SK-N-MC (cell line): ENCODE data around the gene MTG1.
"Not testable (repeated sequence)": the region's sequence is repeated elsewhere in the genome, so short reads cannot be mapped to it uniquely, and the experiment has no call there.

Experiments used
- DNase-seq: peaks from one replicate; pipeline ENCODE4 v3.0.0-alpha.2; 2011; ENCODE audit warnings: low read depth, low spot score
- H3K27ac ChIP-seq: fragments of 200-600 bp; sonication (generic); 2 replicates; pipeline ENCODE4 v1.5.1; 2016; ENCODE audit warnings: mixed run types
- H3K36me3 ChIP-seq: fragments of 200-600 bp; sonication (generic); 2 replicates; pipeline ENCODE4 v1.6.1; 2017; ENCODE audit warnings: antibody characterized with exemption, low read length, mixed read lengths; ENCODE audit not compliant: insufficient read depth
- H3K4me3 ChIP-seq: fragments of 200-600 bp; sonication (generic); 2 replicates; pipeline ENCODE4 v1.5.1; 2016
- H3K9ac ChIP-seq: fragments of 200-600 bp; sonication (generic); 2 replicates; pipeline ENCODE4 v1.8.0; 2017; ENCODE audit warnings: mixed run types, mixed read lengths; ENCODE audit not compliant: insufficient read length
- H3K9me3 ChIP-seq: fragments of 200-600 bp; sonication (generic); 2 replicates; pipeline ENCODE4 v1.6.1; 2017; ENCODE audit warnings: low read depth, mild to moderate bottlenecking, antibody characterized with exemption, low read length, moderate library complexity, mixed read lengths
- EZH2 ChIP-seq: fragments of 200-600 bp; sonication (generic); IDR thresholded peaks from one replicate; pipeline ENCODE4 v1.6.1; 2017; ENCODE audit warnings: antibody characterized with exemption
- FOXP2 ChIP-seq: optimal IDR thresholded peaks from 2 replicates; pipeline ENCODE3; 2011; ENCODE audit warnings: mild to moderate bottlenecking, moderate library complexity; ENCODE audit not compliant: insufficient read depth; ENCODE audit errors: extremely low read length, control extremely low read depth
- POLR2AphosphoS5 ChIP-seq: IDR thresholded peaks from 2 replicates; pipeline ENCODE4 v1.6.1; 2012; ENCODE audit warnings: mild to moderate bottlenecking, low read depth, low read length, borderline replicate concordance

MTG1 gene

DNA sequence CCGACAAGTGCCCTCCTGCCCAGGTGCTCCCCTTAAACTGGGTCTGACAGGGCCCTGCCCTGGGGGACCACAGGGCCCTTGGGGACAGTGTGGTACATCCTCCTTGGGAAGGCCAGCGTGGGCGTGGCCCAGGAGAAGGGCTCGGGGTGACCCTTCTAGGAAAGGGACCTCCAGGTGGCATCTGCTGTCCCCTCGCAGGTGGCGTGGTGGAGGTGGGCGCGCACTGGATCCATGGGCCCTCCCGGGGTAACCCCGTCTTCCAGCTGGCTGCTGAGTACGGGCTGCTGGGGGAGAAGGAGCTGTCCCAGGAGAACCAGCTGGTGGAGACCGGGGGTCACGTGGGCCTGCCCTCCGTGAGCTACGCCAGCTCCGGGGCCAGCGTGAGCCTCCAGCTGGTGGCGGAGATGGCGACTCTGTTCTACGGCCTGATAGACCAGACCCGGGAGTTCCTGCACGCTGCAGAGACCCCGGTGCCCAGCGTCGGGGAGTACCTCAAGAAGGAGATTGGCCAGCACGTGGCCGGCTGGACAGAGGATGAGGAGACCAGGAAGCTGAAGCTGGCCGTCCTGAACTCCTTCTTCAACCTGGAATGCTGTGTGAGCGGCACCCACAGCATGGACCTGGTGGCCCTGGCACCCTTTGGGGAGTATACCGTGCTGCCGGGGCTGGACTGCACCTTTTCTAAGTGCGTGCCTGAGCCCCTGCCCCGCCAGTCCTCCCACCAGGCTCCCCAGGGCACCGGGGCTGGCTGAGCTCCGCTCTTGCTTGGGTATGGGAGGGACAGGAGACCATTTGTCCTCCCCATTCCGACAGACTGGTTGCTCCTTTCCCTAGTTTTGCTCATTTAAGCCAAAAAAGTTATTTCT, 13.9 kb upstream of the MTG1 start:
- no peaks in the 10 kb centered on the region for H3K36me3 ChIP-seq
- H3K9me3 ChIP-seq, result no peaks in the 10 kb centered on the region
- TF ChIP-seq EZH2 (no peak), POLR2AphosphoS5 (no peak), FOXP2 (no peak)
- H3K4me3 ChIP-seq, result no peak overlapping the region
- no peak overlapping the region for H3K9ac ChIP-seq
- H3K27ac ChIP-seq, result no peak overlapping the region
- DNase-seq, result no peak

DNA sequence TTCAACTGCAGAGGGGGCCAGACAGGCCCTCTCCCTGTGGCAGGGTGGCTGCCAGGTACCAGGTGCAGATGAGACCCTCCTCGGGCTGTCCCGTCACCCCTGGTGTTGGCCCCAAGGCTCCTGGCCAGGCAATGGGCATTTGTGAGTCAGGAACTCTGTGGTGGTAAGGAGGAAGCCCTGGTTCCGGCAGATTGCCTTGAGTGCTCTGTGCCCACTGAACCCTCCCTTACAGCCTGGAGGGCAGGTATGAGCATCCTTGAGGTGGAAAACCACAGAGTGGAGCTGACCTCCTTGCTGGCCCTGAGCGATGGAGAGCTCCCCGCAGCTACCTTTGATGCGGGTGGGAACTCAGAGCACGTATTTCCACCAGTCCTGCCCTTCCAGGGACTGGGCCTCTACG, 12.9 kb upstream of the MTG1 start:
- Histone ChIP-seq H3K36me3 (no peaks in the 10 kb centered on the region), H3K9ac (no peak overlapping the region), H3K9me3 (no peaks in the 10 kb centered on the region), H3K4me3 (no peak overlapping the region), H3K27ac (no peak overlapping the region)
- DNase-seq, result no peak
- TF ChIP-seq EZH2 (no peak), FOXP2 (no peak), POLR2AphosphoS5 (no peak)

DNA sequence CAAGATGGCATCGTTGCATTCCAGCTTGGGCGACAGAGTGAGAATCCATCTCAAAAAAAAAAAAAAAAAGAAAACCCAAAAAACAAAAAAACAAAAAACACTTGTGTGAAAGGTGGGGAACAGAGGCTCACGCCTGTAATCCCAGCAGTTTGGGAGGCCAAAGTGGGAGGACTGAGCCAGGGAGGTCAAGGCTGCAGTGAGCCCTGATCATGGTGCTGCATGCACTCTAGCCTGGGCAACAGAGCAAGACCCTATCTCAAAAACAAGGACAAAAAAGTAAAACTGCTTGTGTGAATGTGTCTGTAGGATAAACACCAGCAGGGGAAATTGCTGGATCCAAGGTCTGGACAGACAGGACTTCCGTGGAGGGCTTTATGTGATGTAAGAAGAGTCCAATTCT, 10.4 kb upstream of the MTG1 start:
- Histone ChIP-seq H3K4me3 (no peak overlapping the region), H3K9ac (no peak overlapping the region), H3K27ac (no peak overlapping the region), H3K9me3 (no peaks in the 10 kb centered on the region), H3K36me3 (no peaks in the 10 kb centered on the region)
- no peak for TF ChIP-seq EZH2
- no peak for TF ChIP-seq POLR2AphosphoS5
- no peak for TF ChIP-seq FOXP2
- DNase-seq, result no peak

DNA sequence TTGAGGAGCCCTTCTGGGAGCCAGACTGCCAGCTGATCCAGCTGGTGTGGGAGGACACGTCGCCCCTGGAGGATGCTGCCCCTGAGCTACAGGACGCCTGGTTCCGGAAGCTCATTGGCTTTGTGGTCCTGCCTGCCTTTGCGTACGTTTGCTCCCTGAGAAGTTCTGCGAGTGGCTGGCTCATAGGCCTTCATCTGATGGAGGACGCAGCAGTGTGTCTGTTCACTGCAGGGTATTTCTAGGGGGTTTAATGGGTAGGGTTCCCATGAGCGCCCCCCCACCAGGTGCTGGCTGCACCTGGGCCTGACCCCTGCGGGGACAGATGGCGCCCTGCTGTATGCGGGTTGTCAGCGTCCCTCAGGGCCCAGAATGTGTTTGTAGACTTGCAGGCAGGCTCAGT, 9.9 kb upstream of the MTG1 start:
- no peaks in the 10 kb centered on the region for H3K36me3 ChIP-seq
- no peak for DNase-seq
- no peak for TF ChIP-seq EZH2
- no peak for TF ChIP-seq FOXP2
- no peak for TF ChIP-seq POLR2AphosphoS5
- no peak overlapping the region for H3K9ac ChIP-seq
- H3K9me3 ChIP-seq, result no peaks in the 10 kb centered on the region
- H3K27ac ChIP-seq, result no peak overlapping the region
- H3K4me3 ChIP-seq, result no peak overlapping the region

DNA sequence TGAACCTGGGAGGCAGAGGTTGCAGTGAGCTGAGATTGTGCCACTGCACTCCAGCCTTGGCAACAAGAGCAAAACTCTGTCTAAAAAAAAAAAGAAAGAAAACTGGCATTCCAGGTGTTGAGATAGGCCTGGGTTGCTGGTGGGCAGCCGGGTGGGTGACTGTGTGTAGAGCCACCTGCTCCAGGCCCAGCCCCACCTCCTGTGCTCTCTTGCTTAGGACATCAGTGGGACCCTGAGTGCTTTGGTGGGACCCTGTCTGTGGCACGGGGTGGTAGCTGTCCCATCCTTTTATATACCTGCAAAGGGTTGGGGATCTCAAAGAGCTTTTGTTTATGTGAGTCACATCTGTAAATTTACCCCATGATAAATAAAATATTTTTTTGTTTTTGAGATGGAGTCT, 8.7 kb upstream of the MTG1 start:
- Histone ChIP-seq H3K9ac (no peak overlapping the region), H3K9me3 (no peaks in the 10 kb centered on the region), H3K4me3 (no peak overlapping the region), H3K36me3 (no peaks in the 10 kb centered on the region), H3K27ac (no peak overlapping the region)
- no peak for TF ChIP-seq FOXP2
- TF ChIP-seq EZH2, result no peak
- TF ChIP-seq POLR2AphosphoS5, result no peak
- DNase-seq, result no peak

DNA sequence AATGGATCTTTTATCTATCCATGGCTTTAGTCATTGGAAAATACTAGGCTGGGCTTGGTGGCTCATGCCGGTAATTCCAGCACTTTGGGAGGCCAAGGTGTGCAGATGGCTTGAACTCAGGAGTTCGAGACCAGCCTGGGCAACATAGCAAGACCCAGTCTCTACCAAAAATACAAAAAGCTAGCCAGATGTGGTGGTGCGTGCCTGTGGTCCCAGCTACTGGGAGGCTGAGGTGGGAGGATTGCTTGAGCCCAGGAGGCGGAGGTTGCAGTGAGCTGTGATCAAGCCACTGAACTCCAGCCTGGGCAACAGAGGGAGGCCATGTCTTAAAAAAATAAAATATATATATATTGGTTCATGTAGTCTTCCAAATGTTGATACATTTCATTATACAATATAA, 7.0 kb upstream of the MTG1 start:
- H3K36me3 ChIP-seq, H3K27ac ChIP-seq, DNase-seq, H3K4me3 ChIP-seq, H3K9ac ChIP-seq, H3K9me3 ChIP-seq: not testable (repeated sequence)

DNA sequence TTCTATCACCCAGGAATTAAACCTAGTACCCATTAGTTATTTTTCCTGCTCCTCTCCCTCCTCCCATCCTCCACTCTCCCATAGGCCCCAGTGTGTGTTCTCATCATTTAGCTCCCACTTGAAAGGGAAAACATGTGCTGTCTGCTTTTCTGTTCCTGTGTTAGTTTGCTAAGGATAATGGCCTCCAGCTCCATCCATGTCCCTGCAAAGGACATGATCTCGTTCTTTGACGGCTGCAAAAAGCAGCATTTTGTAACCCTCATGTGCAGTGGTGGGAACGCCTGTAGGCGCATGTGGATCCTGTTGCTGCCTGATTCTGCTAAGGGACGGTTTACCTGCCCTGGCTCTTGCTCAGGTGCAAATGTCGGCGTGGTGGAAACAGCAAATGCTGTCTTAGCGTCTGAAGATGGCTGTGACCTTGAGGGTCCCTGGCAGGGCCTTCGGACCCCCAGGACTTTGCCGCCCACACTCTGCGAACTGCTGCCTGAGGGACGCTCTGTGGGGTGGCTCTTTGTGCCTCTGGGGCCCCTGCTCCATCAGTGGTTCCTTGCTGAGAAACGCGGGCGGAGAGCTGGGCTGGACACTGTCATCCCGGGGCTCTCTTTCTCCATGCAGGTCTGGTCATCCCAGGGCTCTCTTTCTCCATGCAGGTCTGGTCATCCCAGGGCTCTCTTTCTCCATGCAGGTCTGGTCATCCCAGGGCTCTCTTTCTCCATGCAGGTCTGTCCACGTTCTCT, 5.6 kb upstream of the MTG1 start:
- H3K36me3 ChIP-seq, result no peaks in the 10 kb centered on the region
- H3K9ac ChIP-seq, result no peak overlapping the region
- H3K27ac ChIP-seq, result no peak overlapping the region
- H3K4me3 ChIP-seq, result no peak overlapping the region
- no peaks in the 10 kb centered on the region for H3K9me3 ChIP-seq
- no peak for TF ChIP-seq EZH2
- no peak for TF ChIP-seq FOXP2
- TF ChIP-seq POLR2AphosphoS5, result no peak
- DNase-seq, result no peak

DNA sequence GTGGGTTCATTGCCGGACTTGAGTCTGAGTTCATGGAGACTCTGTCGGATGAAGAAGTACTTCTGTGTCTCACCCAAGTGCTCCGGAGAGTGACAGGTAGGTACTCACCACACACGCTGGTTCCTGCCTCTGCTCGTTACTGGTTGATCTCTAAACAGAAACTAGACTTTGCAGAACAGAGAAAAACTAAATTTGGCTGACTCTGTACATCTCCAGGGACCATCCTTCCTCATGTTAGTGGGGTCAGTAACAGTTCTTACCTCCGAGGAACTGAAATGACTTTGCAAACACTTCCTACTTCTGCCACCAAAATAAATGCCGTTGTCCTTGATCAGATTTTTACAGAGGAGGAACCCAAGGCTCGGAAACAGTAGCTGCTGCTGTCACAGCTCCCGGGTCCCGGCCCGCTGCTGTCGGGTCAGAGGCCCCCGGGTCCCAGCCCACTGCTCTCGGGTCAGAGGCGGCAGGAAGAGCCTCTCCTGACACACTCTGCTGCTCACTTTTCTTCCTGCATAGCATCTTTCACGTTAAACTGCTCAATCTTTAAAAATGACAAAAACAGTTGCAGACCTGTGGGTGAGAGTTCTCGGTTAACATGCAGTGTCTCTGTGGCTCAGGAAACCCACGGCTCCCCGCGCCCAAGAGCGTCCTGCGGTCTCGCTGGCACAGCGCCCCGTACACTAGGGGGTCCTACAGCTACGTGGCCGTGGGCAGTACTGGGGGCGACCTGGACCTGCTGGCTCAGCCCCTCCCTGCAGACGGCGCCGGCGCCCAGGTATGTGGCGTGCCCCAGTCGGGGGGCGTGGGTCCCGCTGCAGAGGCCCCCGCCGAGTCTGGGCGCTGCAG, 4.8 kb upstream of the MTG1 start:
- Histone ChIP-seq H3K27ac (no peak overlapping the region), H3K36me3 (no peaks in the 10 kb centered on the region), H3K4me3 (no peak overlapping the region), H3K9me3 (no peaks in the 10 kb centered on the region), H3K9ac (no peak overlapping the region)
- TF ChIP-seq FOXP2, result no peak
- TF ChIP-seq EZH2, result no peak
- TF ChIP-seq POLR2AphosphoS5, result no peak
- no peak for DNase-seq

DNA sequence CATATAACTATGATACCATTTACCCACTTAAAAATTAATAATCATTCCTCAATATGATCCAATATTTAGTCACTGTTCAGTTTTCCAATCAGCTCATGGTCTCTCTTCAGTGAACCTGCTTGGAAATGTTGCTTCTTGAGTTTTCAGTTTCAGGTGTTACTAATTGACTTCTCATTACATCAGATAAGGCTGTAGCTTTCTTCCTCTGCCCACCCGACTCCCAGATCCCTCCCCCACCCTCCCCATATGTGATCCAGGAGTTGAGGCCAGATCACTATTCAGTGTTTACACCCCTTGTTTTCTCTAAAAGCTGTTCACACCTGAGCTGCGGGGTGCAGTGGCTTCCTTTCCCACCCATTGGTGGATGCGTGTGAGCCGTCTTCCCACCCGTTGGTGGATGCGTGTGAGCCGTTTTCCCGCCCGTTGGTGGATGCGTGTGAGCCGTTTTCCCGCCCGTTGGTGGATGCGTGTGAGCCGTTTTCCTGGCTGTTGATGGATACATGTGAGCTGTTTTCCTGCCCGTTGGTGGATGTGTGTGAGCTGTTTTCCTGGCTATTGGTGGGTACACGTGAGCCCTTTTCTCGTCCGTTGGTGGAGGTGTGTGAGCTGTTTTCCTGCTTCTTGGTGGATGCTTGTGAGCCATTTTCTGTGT, 3.2 kb upstream of the MTG1 start:
- no peak overlapping the region for H3K9ac ChIP-seq

More for the DNA sequence above, 3.2 kb upstream of the MTG1 start:
- TF ChIP-seq POLR2AphosphoS5, result no peak
- no peak for TF ChIP-seq EZH2
- no peak for TF ChIP-seq FOXP2
- no peaks in the 10 kb centered on the region for H3K36me3 ChIP-seq
- H3K9me3 ChIP-seq, result no peaks in the 10 kb centered on the region
- no peak overlapping the region for H3K4me3 ChIP-seq
- DNase-seq, result no peak
- H3K27ac ChIP-seq, result no peak overlapping the region
